B cell (primary cell): ENCODE measurements around the gene SATB2. TPM values are rescaled to one million over a fixed set of nuclear protein-coding genes. Genes with fewer than 3 reads are reported as not detected.

Source experiments
- ATAC-seq: fragments of 200-7000 bp; cut with Tn5 transposase; one replicate; pipeline ENCODE4 v1.10.0; 2021; ENCODE audit warnings: low read depth, mild to moderate bottlenecking, moderate number of reproducible peaks, moderate library complexity
- CTCF ChIA-PET: fragments of 350-600 bp; sonication (Branson Sonifier 250); formaldehyde crosslinking; loops from one replicate; lab custom pipeline; 2021; ENCODE audit warnings: antibody characterized with exemption, inconsistent platforms; lab: Charles Lee
- POLR2A ChIA-PET: fragments of 350-600 bp; sonication (Branson Sonifier 250); formaldehyde crosslinking; loops from one replicate; lab custom pipeline; 2021; ENCODE audit warnings: antibody characterized with exemption; lab: Charles Lee
- DNase-seq: peaks from one replicate; pipeline ENCODE4 v3.0.0; 2013
- H2AFZ ChIP-seq: 2 replicates; pipeline ENCODE4 v1.6.1; 2012; ENCODE audit warnings: mild to moderate bottlenecking, low read depth, low read length; ENCODE audit not compliant: insufficient read depth, poor library complexity, severe bottlenecking
- H3K27ac ChIP-seq, 2 donors: 1 replicate in 1 of 2; 2 replicates in 1 of 2; pipeline ENCODE4 v1.5.1; 2012 to 2013; ENCODE audit warnings: low read length in 2 of 2, mild to moderate bottlenecking in 2 of 2, moderate library complexity in 1 of 2
- H3K27me3 ChIP-seq, 4 experiments: fragments of 200-600 bp in 1 of 4; sonication (generic) in 1 of 4; replicated peaks in 1 of 4; 1 replicate in 2 of 4; 2 replicates in 2 of 4; pipeline versions ENCODE4 v1.6.1 to v1.7.0; 2013 to 2016; ENCODE audit warnings: low read length in 3 of 4, mild to moderate bottlenecking in 2 of 4, mixed read lengths in 1 of 4, moderate library complexity in 1 of 4; ENCODE audit not compliant: insufficient read depth in 4 of 4, control insufficient read depth in 3 of 4; ENCODE audit errors: control extremely low read depth in 1 of 4
- H3K36me3 ChIP-seq, 2 experiments: replicated peaks in 1 of 2; 1 replicate in 1 of 2; 2 replicates in 1 of 2; pipeline versions ENCODE4 v1.6.1 to v1.7.1; 2013; ENCODE audit warnings: low read length in 1 of 2; ENCODE audit not compliant: insufficient read depth in 2 of 2, control insufficient read depth in 1 of 2; ENCODE audit errors: control extremely low read depth in 1 of 2, extremely low read depth in 1 of 2
- H3K4me1 ChIP-seq, 2 donors: fragments of 200-600 bp in 1 of 2; sonication (generic) in 1 of 2; 1 replicate in 1 of 2; 2 replicates in 1 of 2; pipeline versions ENCODE4 v1.5.1 to v1.6.1; 2013 to 2017; ENCODE audit warnings: low read length in 2 of 2; ENCODE audit not compliant: control insufficient read depth in 2 of 2, insufficient read depth in 2 of 2
- H3K4me2 ChIP-seq: replicated peaks from 2 replicates; pipeline ENCODE3; 2012; ENCODE audit warnings: mild to moderate bottlenecking, low read depth, low read length; ENCODE audit not compliant: poor library complexity, severe bottlenecking
- H3K4me3 ChIP-seq, 5 experiments: fragments of 200-600 bp in 1 of 5; sonication (generic) in 1 of 5; 1 replicate in 3 of 5; 2 replicates in 2 of 5; pipeline versions ENCODE4 v1.5.1 to v1.7.0; 2011 to 2016; ENCODE audit warnings: low read length in 4 of 5, mild to moderate bottlenecking in 4 of 5, low read depth in 2 of 5, control low read depth in 1 of 5, moderate library complexity in 1 of 5; ENCODE audit not compliant: insufficient read depth in 1 of 5; ENCODE audit errors: control extremely low read depth in 1 of 5, extremely low read depth in 1 of 5
- H3K79me2 ChIP-seq: fragments of 200-600 bp; sonication (generic); one replicate; pipeline ENCODE4 v1.6.0; 2016; ENCODE audit warnings: low read length; ENCODE audit not compliant: control insufficient read depth, insufficient read depth
- H3K9ac ChIP-seq: fragments of 200-600 bp; sonication (generic); 2 replicates; pipeline ENCODE4 v1.6.1; 2017; ENCODE audit warnings: mild to moderate bottlenecking, low read length, moderate library complexity
- H3K9me3 ChIP-seq, 3 donors: one replicate each; pipeline versions ENCODE4 v1.6.1 to v1.7.1; 2013; ENCODE audit warnings: low read length in 2 of 3; ENCODE audit not compliant: control insufficient read depth in 2 of 3, insufficient read depth in 1 of 3; ENCODE audit errors: control extremely low read depth in 1 of 3
- H4K20me1 ChIP-seq: 2 replicates; pipeline ENCODE4 v1.6.0; 2012; ENCODE audit warnings: mild to moderate bottlenecking, low read length; ENCODE audit not compliant: insufficient read depth, control insufficient read depth, poor library complexity, severe bottlenecking
- H3K27ac Mint-ChIP-seq: one replicate; pipeline ENCODE4 v1.8.0; 2021; ENCODE audit warnings: mixed read lengths
- H3K27me3 Mint-ChIP-seq: one replicate; pipeline ENCODE4 v1.8.0; 2021; ENCODE audit warnings: mixed read lengths
- H3K4me1 Mint-ChIP-seq: one replicate; pipeline ENCODE4 v1.8.0; 2021; ENCODE audit warnings: mixed read lengths
- H3K4me3 Mint-ChIP-seq: one replicate; pipeline ENCODE4 v1.8.0; 2021; ENCODE audit warnings: mixed read lengths
- H3K9me3 Mint-ChIP-seq: one replicate; pipeline ENCODE4 v1.8.0; 2022; ENCODE audit warnings: mixed read lengths; ENCODE audit not compliant: insufficient read depth
- CTCF ChIP-seq: fragments of 200-600 bp; IDR thresholded peaks from one replicate; pipeline ENCODE4 v1.8.0; 2022; ENCODE audit warnings: antibody characterized with exemption, mild to moderate bottlenecking
- EZH2 ChIP-seq: IDR thresholded peaks from 2 replicates; pipeline ENCODE4 v1.6.1; 2012; ENCODE audit warnings: borderline replicate concordance, low read depth, mild to moderate bottlenecking, moderate library complexity, low read length; ENCODE audit not compliant: insufficient read depth, poor library complexity, severe bottlenecking
- WGBS: methylation state at CpG from one replicate; pipeline ENCODE4 v1.1.5; 2013; ENCODE audit warnings: missing lambda C conversion rate; ENCODE audit not compliant: insufficient coverage; 5-methylcytosine and 5-hydroxymethylcytosine counted together
- intact Hi-C: fragments of 100-400 bp; cut with micrococcal nuclease; formaldehyde crosslinking; loops from one replicate; pipeline ENCODE4 v1.10.0; 2022
- polyA plus RNA-seq: library from polyadenylated mRNA; depleted of rRNA; stranded (reverse); fragments of >200 nt; gene quantifications from 2 replicates; pipeline ENCODE4 v1.2.3, GENCODE V29; 2012
- total RNA-seq, 2 donors: library from RNA; stranded (reverse); fragments of 120-200 nt in 1 of 2; gene quantifications; 1 replicate in 1 of 2; 2 replicates in 1 of 2; pipeline versions ENCODE4 v1.2.3 to v1.2.4, GENCODE V29; 2013 to 2022

SATB2 gene
- total and polyA plus RNA-seq, 2 donors (not counting 1 experiment from before 2014, with no cell fraction given): 0.13 to 0.49 TPM

- TF ChIP-seq EZH2: no peak
- no peak for TF ChIP-seq CTCF
- H3K9me3 ChIP-seq: peaks cover 0 to 5% (median 0%) of the 10 kb centered on the region in 3 donors
- no peaks in the 10 kb centered on the region for H3K4me1 Mint-ChIP-seq
- no peak overlapping the region for H3K4me2 ChIP-seq
- intact Hi-C loops: no loop called here
- H3K4me3 Mint-ChIP-seq: no peak overlapping the region
- H3K36me3 ChIP-seq: no peaks in the 10 kb centered on the region
- H3K27ac ChIP-seq: no peak overlapping the region
- no peak overlapping the region for H3K27ac Mint-ChIP-seq
- H3K4me3 ChIP-seq: no peak overlapping the region
- H3K4me1 ChIP-seq: no peaks in the 10 kb centered on the region
- H3K27me3 ChIP-seq: no peaks in the 10 kb centered on the region
- DNase-seq: no peak
- H3K27me3 Mint-ChIP-seq: no peaks in the 10 kb centered on the region
- POLR2A ChIA-PET: no interaction called here
- H4K20me1 ChIP-seq: no peaks in the 10 kb centered on the region
- ATAC-seq: no peak
- no peaks in the 10 kb centered on the region for H3K79me2 ChIP-seq
- peaks cover 10% of the 10 kb centered on the region for H3K9me3 Mint-ChIP-seq
- H2AFZ ChIP-seq: no peak overlapping the region
- WGBS: 20% methylated on average over 1 of the region's 7 CpGs
- CTCF ChIA-PET: no interaction called here
- no peak overlapping the region for H3K9ac ChIP-seq
Observed at GRCh38 chr2:199257261-199258224, 200.2 kb downstream of the SATB2 start.

- ATAC-seq: no peak
- Histone ChIP-seq H3K79me2 (no peaks in the 10 kb centered on the region), H3K9me3 (peaks cover 0 to 21% (median 0%) of the 10 kb centered on the region in 3 donors), H3K4me3 (no peak overlapping the region), H3K4me2 (no peak overlapping the region), H3K27ac (no peak overlapping the region), H2AFZ (no peak overlapping the region), H3K4me1 (no peaks in the 10 kb centered on the region), H3K27me3 (no peaks in the 10 kb centered on the region), H4K20me1 (no peaks in the 10 kb centered on the region), H3K9ac (no peak overlapping the region), H3K36me3 (no peaks in the 10 kb centered on the region)
- no peak for DNase-seq
- CTCF ChIA-PET: no interaction called here
- WGBS: no CpG with 5 or more reads among the region's 3 CpGs
- intact Hi-C loops: no loop called here
- POLR2A ChIA-PET: no interaction called here
- no peak overlapping the region for H3K4me3 Mint-ChIP-seq
- no peaks in the 10 kb centered on the region for H3K4me1 Mint-ChIP-seq
- no peaks in the 10 kb centered on the region for H3K27me3 Mint-ChIP-seq
- H3K9me3 Mint-ChIP-seq: peaks cover 5% of the 10 kb centered on the region
- no peak overlapping the region for H3K27ac Mint-ChIP-seq
- no peak for TF ChIP-seq EZH2
- TF ChIP-seq CTCF: no peak
Observed at GRCh38 chr2:199230091-199230490, 227.6 kb downstream of the SATB2 start.
